GM12891 (cell line): ENCODE results near the gene HOXA13.

Source experiments
- PAX5 ChIP-seq: IDR thresholded peaks from 2 replicates; pipeline ENCODE4 v1.6.1; 2011; ENCODE audit warnings: low read length, moderate library complexity, mild to moderate bottlenecking; ENCODE audit not compliant: insufficient read depth, severe bottlenecking
- POLR2A ChIP-seq: IDR thresholded peaks from 2 replicates; pipeline ENCODE4 v1.6.1; 2011; ENCODE audit warnings: low read depth, low read length, control low read depth
- POLR2AphosphoS5 ChIP-seq: IDR thresholded peaks from 2 replicates; pipeline ENCODE4 v1.6.1; 2011; ENCODE audit warnings: low read depth, low read length, control low read depth
- POU2F2 ChIP-seq: IDR thresholded peaks from 2 replicates; pipeline ENCODE4 v1.6.1; 2011; ENCODE audit warnings: low read depth, mild to moderate bottlenecking, control low read depth, low read length, moderate library complexity
- TAF1 ChIP-seq: IDR thresholded peaks from 2 replicates; pipeline ENCODE4 v1.6.1; 2011; ENCODE audit warnings: low read depth, low read length, control low read depth

- TF ChIP-seq POLR2AphosphoS5, result no peak
- TF ChIP-seq POLR2A, result no peak
- TF ChIP-seq TAF1, result no peak
- TF ChIP-seq PAX5, result no peak
- TF ChIP-seq POU2F2, result no peak
Observed at GRCh38 chr7:27186668-27187474, 13.0 kb downstream of the HOXA13 start.
